Measurements from ENCODE around the gene FMO1. TPM values are rescaled to one million over a fixed set of nuclear protein-coding genes. Genes with fewer than 3 reads are reported as not detected.
"Not testable (repeated sequence)": the region's sequence is repeated elsewhere in the genome, so short reads cannot be mapped to it uniquely, and the experiment has no call there.

FMO1 gene
- not detected in 2 replicates for total RNA-seq

DNA sequence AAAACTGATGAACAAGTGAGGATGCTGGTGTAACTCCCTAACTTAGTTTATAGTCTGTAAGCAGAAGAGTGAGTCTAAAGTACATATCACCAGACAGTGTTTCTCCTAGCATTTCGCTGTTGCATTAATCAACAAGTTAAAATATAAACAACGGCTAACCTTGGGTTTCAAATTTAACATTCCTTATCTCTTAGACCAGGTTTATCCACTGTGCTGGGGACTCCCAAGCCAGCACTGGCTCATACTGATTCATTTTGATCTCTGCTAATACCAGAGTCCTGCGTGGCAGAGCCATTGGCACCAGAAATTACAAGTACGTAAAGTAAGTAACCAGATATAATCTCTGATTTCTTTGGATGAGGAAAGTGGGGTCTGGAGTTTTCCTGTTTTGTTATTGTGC is at the start of gene FMO1:
Gene FMO1 (plus strand): TSS at position 193 of the 400 bp plus-strand sequence. CDS start 9,594 bp downstream, outside the sequence.
- no peak for DNase-seq (ENCODE audit: low read depth, low spot score)

- DNase-seq (ENCODE audit: low read depth, low spot score) = no peak
Measured at GRCh38 chr1:171204296-171204695, 44.0 kb upstream of the FMO1 start.

GRCh38 chr1:171206204-171206977 is 41.9 kb upstream of the FMO1 start:
- DNase-seq (ENCODE audit: low read depth, low spot score) = no peak

- no peak for DNase-seq (ENCODE audit: low read depth, low spot score)
Measured at GRCh38 chr1:171206978-171207355, 41.3 kb upstream of the FMO1 start.

GRCh38 chr1:171207377-171207776 is 40.9 kb upstream of the FMO1 start:
- no peak for DNase-seq (ENCODE audit: low read depth, low spot score)

- DNase-seq (ENCODE audit: low read depth, low spot score) = no peak
Measured at GRCh38 chr1:171210355-171210754, 37.9 kb upstream of the FMO1 start.

GRCh38 chr1:171212607-171213351 is 35.5 kb upstream of the FMO1 start:
- no peak for DNase-seq (ENCODE audit: low read depth, low spot score)

DNA sequence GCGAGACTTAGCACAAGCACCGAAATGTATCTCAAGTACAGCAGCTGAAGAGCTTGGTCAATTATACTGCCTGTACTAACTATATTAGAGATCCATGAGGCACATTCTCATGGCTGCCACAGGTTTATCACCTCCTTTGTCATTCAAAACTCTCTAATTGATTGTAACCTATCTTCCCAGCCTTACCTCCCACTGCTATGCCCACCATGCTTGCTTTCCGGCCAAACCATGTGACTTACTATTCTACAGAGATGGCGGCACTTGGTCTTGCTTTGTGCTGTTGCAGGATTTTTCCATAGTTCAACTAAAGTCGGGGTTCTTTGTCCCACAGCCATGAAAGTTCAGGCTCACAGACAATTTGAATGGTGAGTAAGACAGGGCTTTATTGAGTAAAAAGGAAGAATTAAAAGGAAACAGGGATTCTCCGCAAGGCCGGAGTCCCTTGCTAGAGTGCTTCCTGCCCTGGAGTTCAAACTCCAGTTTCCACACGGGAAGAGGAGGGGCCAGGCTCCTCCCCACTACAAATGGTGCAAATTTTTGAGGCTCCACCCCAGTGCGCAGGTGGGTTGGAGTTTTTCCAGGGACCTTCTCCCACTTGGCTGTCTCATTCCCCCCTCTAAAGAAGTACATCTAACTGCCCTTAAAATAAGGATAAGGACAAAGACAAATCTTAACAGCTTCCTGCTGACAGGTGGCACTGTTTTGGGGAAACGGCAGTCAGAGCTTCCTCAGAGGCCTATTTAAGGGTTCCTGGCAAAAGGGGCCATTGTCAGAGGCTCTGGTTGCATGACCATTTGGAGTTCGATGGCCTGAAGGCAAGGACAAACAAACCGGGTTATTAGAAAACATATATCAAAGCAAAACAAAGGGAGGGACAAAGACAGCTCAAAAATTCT is 34.5 kb upstream of the FMO1 start:
- DNase-seq (ENCODE audit: low read depth, low spot score) = no peak

- DNase-seq (ENCODE audit: low read depth, low spot score) = no peak
Measured at GRCh38 chr1:171217658-171218443, 30.4 kb upstream of the FMO1 start.

DNA sequence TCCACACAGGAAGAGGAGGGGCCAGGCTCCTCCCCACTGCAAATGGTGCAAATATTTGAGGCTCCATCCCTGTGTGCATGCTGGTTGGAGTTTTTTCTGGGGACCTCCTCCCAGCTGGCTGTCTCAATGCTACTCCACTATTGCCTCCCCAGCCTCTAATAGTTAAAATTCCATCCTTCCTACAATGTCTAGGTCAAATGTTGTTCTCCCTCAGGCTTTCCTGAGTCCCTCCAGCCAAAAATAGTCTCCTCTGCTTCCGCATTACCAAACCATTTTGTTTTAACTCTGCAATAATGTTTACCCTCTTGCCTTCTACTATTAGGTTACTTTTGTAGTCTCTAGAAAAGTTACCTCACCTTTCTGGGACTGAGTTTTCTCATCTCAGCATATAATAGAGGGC is 29.6 kb upstream of the FMO1 start:
- DNase-seq (ENCODE audit: low read depth, low spot score) = no peak

DNA sequence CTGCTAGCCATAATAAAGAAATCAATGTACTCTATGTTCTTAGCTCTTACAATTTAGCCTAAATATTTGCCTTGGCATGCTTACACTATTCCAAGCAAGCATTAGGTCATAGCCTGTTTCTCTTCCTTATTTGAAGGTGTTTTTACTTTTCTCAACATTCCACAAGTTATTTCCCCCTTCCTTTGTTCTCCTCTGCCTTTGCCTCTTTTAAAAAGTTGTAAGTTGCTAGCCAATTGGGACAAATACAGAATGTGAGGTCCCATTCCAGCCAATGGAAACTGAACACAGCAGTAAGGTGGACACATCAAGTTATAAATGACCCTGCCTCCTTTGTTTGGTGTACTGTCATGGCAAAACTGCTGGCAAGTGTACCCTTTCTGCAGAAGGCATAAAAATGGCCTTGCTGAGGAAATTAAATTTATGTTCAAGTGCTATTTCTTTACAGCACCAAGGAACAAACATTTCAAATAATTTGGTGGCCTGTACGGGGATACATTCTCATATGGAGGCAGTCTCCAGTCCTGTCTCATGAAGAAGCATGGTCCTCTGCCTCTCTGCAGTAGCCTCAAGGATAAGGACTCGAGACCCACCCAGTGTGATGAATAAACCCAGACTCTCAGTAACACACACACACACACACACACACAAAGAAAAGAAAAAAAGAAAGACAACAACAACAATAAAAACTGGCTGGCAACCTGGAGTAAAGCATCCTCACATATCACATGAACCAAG is 28.8 kb upstream of the FMO1 start:
- DNase-seq (ENCODE audit: low read depth, low spot score) = peak; percentile 5

GRCh38 chr1:171220081-171220420 is 28.2 kb upstream of the FMO1 start:
- no peak for DNase-seq (ENCODE audit: low read depth, low spot score)

- DNase-seq (ENCODE audit: low read depth, low spot score) = no peak
Measured at GRCh38 chr1:171220581-171221054, 27.7 kb upstream of the FMO1 start.

DNA sequence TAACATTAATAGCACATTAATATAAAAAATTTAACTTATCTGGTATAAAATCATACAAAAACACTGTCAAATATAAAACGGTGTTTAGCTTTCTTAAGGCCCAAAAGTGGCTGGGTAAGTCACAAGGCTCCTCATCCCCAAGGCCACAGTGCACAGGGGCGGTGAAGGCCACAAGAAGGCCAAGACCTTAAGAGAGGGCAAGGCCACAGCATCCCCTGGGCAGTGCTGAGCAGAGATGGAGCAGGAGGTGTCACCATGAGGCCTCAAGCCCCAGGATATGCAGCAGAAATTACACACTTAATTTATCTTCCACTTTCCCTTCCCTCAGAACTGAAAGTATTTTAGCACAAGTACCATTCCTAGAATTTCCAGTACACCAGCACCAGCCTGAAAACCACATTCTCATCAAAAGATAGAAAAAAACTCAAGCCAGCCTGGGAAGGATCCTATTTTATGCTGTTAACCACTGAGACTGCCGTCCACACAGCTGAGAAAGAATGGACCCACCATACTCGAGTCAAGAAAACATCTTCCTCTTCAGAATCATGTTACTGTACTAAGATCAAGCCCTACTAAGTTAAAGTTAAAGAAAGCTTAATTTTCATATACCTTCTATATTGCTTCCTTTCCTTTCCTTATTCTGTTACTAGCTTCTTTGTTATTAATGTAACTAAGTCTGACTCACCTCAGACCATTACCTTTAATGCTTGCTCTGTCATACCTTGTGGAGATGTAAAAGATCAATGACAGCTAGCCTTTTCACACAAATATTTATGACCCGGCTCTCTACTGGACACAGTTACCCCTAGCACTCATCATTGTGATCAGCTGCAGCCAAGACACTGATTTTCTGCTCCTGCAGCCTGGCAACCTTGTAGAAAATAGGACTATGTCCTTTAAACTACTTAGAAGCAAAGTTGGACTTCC is 26.4 kb upstream of the FMO1 start:
- DNase-seq (ENCODE audit: low read depth, low spot score) = no peak

DNA sequence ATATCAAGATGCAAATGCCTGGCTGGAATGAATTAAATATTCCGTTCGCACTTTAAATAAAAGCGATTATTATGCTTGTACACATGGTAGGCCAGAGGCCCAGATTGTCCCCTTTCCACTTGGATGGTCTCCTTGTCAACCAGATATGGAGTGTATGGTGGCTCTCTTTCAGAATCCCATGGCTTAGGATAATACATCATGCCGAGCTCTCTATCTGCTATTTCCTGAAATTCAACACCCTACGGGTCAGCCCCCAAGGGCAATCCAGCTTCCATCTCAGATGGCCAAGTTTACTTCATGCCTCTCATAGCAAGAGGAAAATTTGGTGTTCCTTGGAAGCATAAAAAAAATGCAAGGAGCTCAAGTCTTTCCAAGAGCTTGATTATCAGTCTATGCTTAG is 25.4 kb upstream of the FMO1 start:
- DNase-seq (ENCODE audit: low read depth, low spot score) = no peak

DNA sequence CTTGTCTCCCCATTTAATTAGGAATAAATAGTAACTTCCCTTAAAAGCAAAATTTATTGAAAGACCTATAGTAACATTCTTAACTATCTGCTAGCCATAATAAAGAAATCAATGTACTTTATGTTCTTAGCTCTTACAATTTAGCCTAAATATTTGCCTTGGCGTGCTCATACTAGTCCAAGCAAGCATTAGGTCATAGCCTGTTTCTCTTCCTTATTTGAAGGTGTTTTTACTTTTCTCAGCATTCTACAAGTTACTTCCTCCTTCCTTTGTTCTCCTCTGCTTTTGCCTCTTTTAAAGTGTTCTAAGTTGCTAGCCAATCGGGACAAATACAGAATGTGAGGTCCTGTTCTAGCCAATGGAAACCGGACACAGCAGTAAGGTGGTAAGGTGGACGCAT is 24.0 kb upstream of the FMO1 start:
- not testable (repeated sequence) for DNase-seq (ENCODE audit: low read depth, low spot score)

DNA sequence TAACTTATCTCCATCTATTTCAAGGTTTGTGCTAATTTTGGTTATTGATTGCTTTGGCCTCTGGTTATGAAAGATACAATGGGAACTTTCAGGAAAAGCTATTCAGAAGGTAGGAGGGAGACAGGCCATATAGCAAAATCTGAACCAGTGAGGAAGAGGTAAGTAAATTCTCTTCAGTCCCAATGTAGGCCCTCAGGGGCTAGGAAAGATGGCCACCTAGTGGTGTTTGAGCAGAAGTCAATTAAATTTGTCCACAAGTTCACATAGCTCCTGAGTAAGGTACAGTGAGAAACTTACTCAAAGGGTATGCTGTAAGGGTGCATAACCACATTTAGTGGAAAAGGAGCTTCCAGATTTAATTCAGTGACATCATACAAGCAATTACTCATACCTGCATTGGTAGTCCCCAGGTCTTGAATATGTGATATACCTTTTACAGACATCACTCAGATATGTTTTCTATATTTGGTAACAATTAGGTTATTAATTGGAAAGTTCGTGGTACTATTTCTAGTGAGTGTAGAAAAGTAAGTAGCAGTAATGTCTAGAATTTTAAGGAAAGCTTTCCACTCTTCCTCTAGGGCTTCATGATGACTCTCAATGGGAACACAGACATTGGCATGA is 21.4 kb upstream of the FMO1 start:
- peak; percentile 26 for DNase-seq (ENCODE audit: low read depth, low spot score)

DNA sequence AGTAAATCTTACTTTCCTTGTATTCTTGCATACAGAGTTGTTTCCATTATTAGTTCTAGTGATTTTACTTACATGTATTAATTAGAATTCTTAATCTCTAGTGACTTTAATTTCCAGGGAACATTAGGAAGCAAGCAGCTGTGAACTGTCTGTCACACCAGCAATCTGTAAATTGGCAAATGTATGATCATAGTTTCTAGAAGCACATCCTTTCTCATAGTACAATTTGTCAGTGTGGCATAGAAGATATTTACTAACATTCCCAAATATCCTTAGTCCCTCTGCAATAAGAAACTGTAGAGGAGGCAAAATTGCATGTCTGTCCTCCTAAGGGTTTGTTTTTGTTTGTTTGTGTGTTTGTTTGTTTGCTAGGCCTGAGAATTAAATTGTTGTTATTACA is 17.0 kb upstream of the FMO1 start:
- no peak for DNase-seq (ENCODE audit: low read depth, low spot score)

DNA sequence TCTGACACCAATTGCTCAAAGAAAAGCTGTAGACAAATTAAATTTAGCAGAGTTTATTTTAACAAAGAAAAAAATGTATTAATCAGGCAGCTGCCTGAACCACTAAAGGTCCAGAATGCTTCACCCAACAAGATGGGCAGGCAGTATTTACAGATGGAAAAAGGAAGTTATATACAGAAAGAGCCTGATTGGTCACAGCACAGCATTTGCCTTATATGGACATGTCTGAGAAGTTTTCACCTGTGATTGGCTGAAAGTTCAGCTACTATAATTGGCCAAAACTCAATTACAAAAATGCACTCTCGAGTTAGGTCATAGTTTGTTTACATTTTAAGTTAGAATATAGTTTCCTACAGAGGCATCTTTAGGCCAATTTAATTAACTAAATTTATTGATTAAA is 15.1 kb upstream of the FMO1 start:
- DNase-seq (ENCODE audit: low read depth, low spot score) = no peak
